ENCODE measurements around the gene NMRAL1. TPM values are rescaled to one million over a fixed set of nuclear protein-coding genes. Genes with fewer than 3 reads are reported as not detected.

Gene NMRAL1
- polyA plus RNA-seq, 1 donor from 2014 or later = 6.3 TPM

DNA sequence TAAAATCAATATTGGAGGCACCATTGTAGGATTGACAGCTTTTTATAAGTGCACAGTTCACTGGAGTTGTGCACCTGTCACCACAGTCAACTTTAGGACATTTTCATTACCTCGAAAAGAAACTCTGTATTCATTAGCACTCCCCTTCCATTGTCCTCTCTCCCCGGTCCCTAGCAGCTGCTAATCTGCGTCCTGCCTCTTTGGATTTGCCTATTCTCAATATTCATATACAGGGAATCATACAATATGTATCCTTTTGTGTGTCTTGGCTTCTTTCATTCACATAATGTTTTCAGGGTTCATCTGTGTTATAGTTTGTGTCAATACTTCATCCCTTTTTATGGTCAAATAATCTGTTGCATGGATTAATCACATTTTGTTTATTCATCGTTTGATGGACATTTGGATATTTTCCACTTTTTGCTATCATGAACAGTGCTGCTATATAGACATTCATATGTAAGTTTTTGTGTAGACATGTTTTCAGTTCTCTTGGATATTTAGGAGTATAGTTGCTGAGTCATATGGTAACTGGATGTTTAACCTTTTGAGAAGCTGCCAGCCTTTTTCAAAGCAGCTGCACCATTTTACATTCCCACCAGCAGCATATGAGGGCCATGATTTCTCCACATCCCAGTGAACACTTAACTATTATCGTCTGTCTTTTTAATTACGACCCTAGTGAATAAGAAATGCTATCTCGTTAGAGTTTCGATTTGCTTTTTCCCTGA, 38.9 kb downstream of the NMRAL1 start:
- TF ChIP-seq EZH2 (IDR thresholded peaks at IDR 0.05; ENCODE audit: borderline replicate concordance, insufficient read depth, low read length, poor library complexity, severe bottlenecking) (no peak), RAD21 (conservative IDR thresholded peaks at IDR 0.05) (no peak), POLR2AphosphoS5 (IDR thresholded peaks at IDR 0.05) (no peak)
- TF ChIP-seq, protein P1, sequence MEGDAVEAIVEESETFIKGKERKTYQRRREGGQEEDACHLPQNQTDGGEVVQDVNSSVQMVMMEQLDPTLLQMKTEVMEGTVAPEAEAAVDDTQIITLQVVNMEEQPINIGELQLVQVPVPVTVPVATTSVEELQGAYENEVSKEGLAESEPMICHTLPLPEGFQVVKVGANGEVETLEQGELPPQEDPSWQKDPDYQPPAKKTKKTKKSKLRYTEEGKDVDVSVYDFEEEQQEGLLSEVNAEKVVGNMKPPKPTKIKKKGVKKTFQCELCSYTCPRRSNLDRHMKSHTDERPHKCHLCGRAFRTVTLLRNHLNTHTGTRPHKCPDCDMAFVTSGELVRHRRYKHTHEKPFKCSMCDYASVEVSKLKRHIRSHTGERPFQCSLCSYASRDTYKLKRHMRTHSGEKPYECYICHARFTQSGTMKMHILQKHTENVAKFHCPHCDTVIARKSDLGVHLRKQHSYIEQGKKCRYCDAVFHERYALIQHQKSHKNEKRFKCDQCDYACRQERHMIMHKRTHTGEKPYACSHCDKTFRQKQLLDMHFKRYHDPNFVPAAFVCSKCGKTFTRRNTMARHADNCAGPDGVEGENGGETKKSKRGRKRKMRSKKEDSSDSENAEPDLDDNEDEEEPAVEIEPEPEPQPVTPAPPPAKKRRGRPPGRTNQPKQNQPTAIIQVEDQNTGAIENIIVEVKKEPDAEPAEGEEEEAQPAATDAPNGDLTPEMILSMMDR (IDR thresholded peaks at IDR 0.05; ENCODE audit: poor library complexity, severe bottlenecking) = no peak
- Histone ChIP-seq H3K9me3 (ENCODE audit: low read length) (no peaks in the 10 kb centered on the region), H2AFZ (ENCODE audit: low read depth, low read length) (no peak overlapping the region), H3K79me2 (replicated peaks; ENCODE audit: insufficient read depth, low read length) (no peaks in the 10 kb centered on the region), H3K36me3 (ENCODE audit: insufficient read depth, low read length) (no peaks in the 10 kb centered on the region), H3K4me2 (ENCODE audit: low read length) (no peak overlapping the region), H4K20me1 (ENCODE audit: insufficient read depth) (no peaks in the 10 kb centered on the region), H3K9ac (ENCODE audit: low read length) (no peak overlapping the region), H3K9me2 (ENCODE audit: insufficient read depth, low read length) (no peaks in the 10 kb centered on the region), H3K27me3 (ENCODE audit: insufficient read depth, low read depth, low read length) (no peaks in the 10 kb centered on the region), H3K4me3 (ENCODE audit: low read length) (no peak overlapping the region), H3F3A (ENCODE audit: insufficient read depth, low read length, poor library complexity, severe bottlenecking) (no peaks in the 10 kb centered on the region), H3K27ac (ENCODE audit: low read length) (no peak overlapping the region)

DNA sequence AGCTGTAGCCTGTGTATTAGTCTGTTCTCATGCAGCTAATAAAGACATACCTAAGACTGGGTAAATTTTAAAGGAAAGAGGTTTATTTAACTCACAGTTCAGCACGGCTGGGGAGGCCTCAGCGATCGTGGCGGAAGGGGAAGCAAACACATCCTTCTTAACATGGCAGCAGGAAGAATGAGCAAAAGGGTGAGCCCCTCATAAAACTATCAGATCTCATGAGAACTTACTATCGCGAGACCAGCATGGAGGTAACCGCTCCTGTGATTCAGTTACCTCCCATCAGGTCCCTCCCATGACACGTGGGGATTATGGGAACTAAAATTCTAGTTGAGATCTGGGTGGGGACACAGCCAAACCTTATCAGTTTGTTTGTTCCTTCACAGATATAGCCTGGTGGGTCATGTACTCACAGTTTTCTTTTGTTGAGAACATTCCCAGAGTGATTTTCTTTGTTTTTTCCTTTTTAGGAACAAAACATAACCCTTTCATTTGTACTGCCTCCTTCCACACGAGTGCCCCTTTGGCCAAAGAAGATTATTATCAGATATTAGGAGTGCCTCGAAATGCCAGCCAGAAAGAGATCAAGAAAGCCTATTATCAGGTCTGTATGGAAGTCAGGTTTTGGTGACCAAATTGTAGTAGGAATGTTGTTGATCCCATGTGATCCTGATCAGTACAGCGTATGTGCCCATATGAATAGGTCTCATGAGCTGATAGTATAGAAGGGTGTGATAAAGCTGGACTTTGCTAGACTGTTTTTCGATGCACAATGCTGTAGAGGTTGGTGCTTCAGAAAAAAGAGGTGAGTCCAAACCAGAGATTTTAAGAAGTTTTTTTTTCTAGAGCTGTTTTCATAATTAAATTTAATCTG, 40.3 kb downstream of the NMRAL1 start:
- H4K20me1 ChIP-seq (ENCODE audit: insufficient read depth) = no peaks in the 10 kb centered on the region
- no peaks in the 10 kb centered on the region for H3K79me2 ChIP-seq (replicated peaks; ENCODE audit: insufficient read depth, low read length)
- no peak overlapping the region for H3K27ac ChIP-seq (ENCODE audit: low read length)
- no peaks in the 10 kb centered on the region for H3K36me3 ChIP-seq (ENCODE audit: insufficient read depth, low read length)
- TF ChIP-seq MXI1 (conservative IDR thresholded peaks at IDR 0.05; ENCODE audit: poor library complexity, severe bottlenecking) (no peak), EZH2 (IDR thresholded peaks at IDR 0.05; ENCODE audit: borderline replicate concordance, insufficient read depth, low read length, poor library complexity, severe bottlenecking) (no peak), RAD21 (conservative IDR thresholded peaks at IDR 0.05) (no peak), EP300 (conservative IDR thresholded peaks at IDR 0.05; ENCODE audit: poor library complexity, severe bottlenecking) (no peak), TAF1 (IDR thresholded peaks at IDR 0.05; ENCODE audit: low read depth) (no peak), POLR2AphosphoS5 (IDR thresholded peaks at IDR 0.05) (no peak), SMC3 (conservative IDR thresholded peaks at IDR 0.05; ENCODE audit: poor library complexity) (no peak)
- TF ChIP-seq, protein P2, sequence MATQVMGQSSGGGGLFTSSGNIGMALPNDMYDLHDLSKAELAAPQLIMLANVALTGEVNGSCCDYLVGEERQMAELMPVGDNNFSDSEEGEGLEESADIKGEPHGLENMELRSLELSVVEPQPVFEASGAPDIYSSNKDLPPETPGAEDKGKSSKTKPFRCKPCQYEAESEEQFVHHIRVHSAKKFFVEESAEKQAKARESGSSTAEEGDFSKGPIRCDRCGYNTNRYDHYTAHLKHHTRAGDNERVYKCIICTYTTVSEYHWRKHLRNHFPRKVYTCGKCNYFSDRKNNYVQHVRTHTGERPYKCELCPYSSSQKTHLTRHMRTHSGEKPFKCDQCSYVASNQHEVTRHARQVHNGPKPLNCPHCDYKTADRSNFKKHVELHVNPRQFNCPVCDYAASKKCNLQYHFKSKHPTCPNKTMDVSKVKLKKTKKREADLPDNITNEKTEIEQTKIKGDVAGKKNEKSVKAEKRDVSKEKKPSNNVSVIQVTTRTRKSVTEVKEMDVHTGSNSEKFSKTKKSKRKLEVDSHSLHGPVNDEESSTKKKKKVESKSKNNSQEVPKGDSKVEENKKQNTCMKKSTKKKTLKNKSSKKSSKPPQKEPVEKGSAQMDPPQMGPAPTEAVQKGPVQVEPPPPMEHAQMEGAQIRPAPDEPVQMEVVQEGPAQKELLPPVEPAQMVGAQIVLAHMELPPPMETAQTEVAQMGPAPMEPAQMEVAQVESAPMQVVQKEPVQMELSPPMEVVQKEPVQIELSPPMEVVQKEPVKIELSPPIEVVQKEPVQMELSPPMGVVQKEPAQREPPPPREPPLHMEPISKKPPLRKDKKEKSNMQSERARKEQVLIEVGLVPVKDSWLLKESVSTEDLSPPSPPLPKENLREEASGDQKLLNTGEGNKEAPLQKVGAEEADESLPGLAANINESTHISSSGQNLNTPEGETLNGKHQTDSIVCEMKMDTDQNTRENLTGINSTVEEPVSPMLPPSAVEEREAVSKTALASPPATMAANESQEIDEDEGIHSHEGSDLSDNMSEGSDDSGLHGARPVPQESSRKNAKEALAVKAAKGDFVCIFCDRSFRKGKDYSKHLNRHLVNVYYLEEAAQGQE (IDR thresholded peaks at IDR 0.05; ENCODE audit: borderline replicate concordance) = no peak
- TF ChIP-seq, protein P1 (IDR thresholded peaks at IDR 0.05; ENCODE audit: poor library complexity, severe bottlenecking) = no peak
- no peak overlapping the region for H2AFZ ChIP-seq (ENCODE audit: low read depth, low read length)
- no peak overlapping the region for H3K4me2 ChIP-seq (ENCODE audit: low read length)
- H3K9me2 ChIP-seq (ENCODE audit: insufficient read depth, low read length) = no peaks in the 10 kb centered on the region
- no peak overlapping the region for H3K4me3 ChIP-seq (ENCODE audit: low read length)
- no peak overlapping the region for H3K9ac ChIP-seq (ENCODE audit: low read length)
- no peaks in the 10 kb centered on the region for H3K27me3 ChIP-seq (ENCODE audit: insufficient read depth, low read depth, low read length)
- no peaks in the 10 kb centered on the region for H3F3A ChIP-seq (ENCODE audit: insufficient read depth, low read length, poor library complexity, severe bottlenecking)
- no peaks in the 10 kb centered on the region for H3K9me3 ChIP-seq (ENCODE audit: low read length)
